ENCODE data around the gene BMPER. TPM values are rescaled to one million over a fixed set of nuclear protein-coding genes. Genes with fewer than 3 reads are reported as not detected.

Gene BMPER
- total and polyA plus RNA-seq, 10 of the 15 experiments (the other 5 are each of a cell fraction or from before 2014, with no cell fraction given), result 0.02 to 0.08 TPM; not detected in 8

GRCh38 chr7:33909755-33910154, 4.4 kb downstream of the BMPER start (continued):
- TF ChIP-seq CEBPZ (IDR thresholded peaks at IDR 0.05; ENCODE audit: low read depth, low read length) (no peak), SPI1 (IDR thresholded peaks at IDR 0.05; ENCODE audit: borderline replicate concordance, insufficient read depth, low read depth, low read length) (no peak), LARP7 (IDR thresholded peaks at IDR 0.05) (no peak)

GRCh38 chr7:33910756-33911155, 5.4 kb downstream of the BMPER start:
- H3K36me3 ChIP-seq (ENCODE audit: control insufficient read depth in 2 of 2, insufficient read depth in 2 of 2, low read length in 1 of 2), result no peaks in the 10 kb centered on the region
- no peak overlapping the region for H3K4me3 ChIP-seq
- H3K9me3 ChIP-seq (replicated peaks; ENCODE audit: control insufficient read depth, insufficient read depth, low read length), result no peaks in the 10 kb centered on the region
- no peaks in the 10 kb centered on the region for H3K4me1 ChIP-seq (ENCODE audit: control insufficient read depth, insufficient read depth, low read length)
- intact Hi-C loops (cut with micrococcal nuclease; ENCODE audit: unreplicated experiment) (no loop called here), in situ Hi-C loops (cut with MboI) (no loop called here)
- H3K9ac ChIP-seq (ENCODE audit: control insufficient read depth, insufficient read depth, low read length), result no peak overlapping the region
- no peak for ATAC-seq
- no TSS peak for BruUV-seq (replicated peaks)
- no peaks in the 10 kb centered on the region for H4K20me1 ChIP-seq (ENCODE audit: control insufficient read depth, insufficient read depth)
- H3K79me2 ChIP-seq (ENCODE audit: control insufficient read depth, insufficient read depth, low read length), result no peaks in the 10 kb centered on the region
- ChIA-PET CTCF (no interaction called here), SMC1A (ENCODE audit: uncharacterized antibody, unreplicated experiment) (no interaction called here), RAD21 (ENCODE audit: unreplicated experiment) (no interaction called here), POLR2A (no interaction called here)
- H3K4me2 ChIP-seq (ENCODE audit: control insufficient read depth, insufficient read depth), result no peak overlapping the region
- 44% methylated on average over 2 of the region's 2 CpGs for WGBS (ENCODE audit: insufficient coverage, insufficient replicate concordance, low lambda C conversion rate, missing lambda C conversion rate)
- no peak overlapping the region for H3K27ac ChIP-seq (ENCODE audit: control insufficient read depth, insufficient read depth)
- DNase-seq (ENCODE audit: low read depth, low spot score), result no peak
- H2AFZ ChIP-seq (ENCODE audit: control insufficient read depth, low read depth, low read length), result no peak overlapping the region
- no peak for FAIRE-seq
- no peaks in the 10 kb centered on the region; a peak in 1 of 4 replicates for H3K27me3 ChIP-seq (replicated peaks in 1 of 2; ENCODE audit: control insufficient read depth in 2 of 2, insufficient read depth in 2 of 2, low read length in 1 of 2)
- TF ChIP-seq MXI1 (IDR thresholded peaks at IDR 0.05; ENCODE audit: low read depth, low read length), result no peak
- no peak for TF ChIP-seq CBX5 (IDR thresholded peaks at IDR 0.05; ENCODE audit: low read depth)
- TF ChIP-seq ZBTB4 (CRISPR knock-in tag; IDR thresholded peaks at IDR 0.05), result no peak
- TF ChIP-seq RAD51 (IDR thresholded peaks at IDR 0.05), result no peak
- TF ChIP-seq SMC3 (IDR thresholded peaks at IDR 0.05; ENCODE audit: borderline replicate concordance, low read length), result no peak
- TF ChIP-seq IRF3 (IDR thresholded peaks at IDR 0.05), result no peak
- TF ChIP-seq POLR2AphosphoS5 (IDR thresholded peaks at IDR 0.05; ENCODE audit: low read length), result no peak
- no peak for TF ChIP-seq CEBPZ (IDR thresholded peaks at IDR 0.05; ENCODE audit: low read depth, low read length)
- TF ChIP-seq ATF7 (IDR thresholded peaks at IDR 0.05; ENCODE audit: low read depth), result no peak
- TF ChIP-seq WRNIP1 (IDR thresholded peaks at IDR 0.05; ENCODE audit: borderline replicate concordance, low read depth, low read length), result no peak
